ENCODE measurements around the gene TEK. TPM values are rescaled to one million over a fixed set of nuclear protein-coding genes. Genes with fewer than 3 reads are reported as not detected.

TEK gene
- total and polyA plus RNA-seq, 9 of the 15 experiments (the other 6 are each of a cell fraction or from before 2014, with no cell fraction given), result 0.03 to 0.13 (median 0.06) TPM

GRCh38 chr9:27189426-27189825 lies 80.4 kb downstream of the TEK start (continued):
- TF ChIP-seq ILK (tag; IDR thresholded peaks at IDR 0.05; ENCODE audit: borderline replicate concordance, low read depth) (no peak), RBM34 (IDR thresholded peaks at IDR 0.05; ENCODE audit: borderline replicate concordance, insufficient read depth, low read length) (no peak), JUN (IDR thresholded peaks at IDR 0.05; ENCODE audit: borderline replicate concordance, low read depth, low read length) (no peak), JUN (CRISPR knock-in tag; IDR thresholded peaks at IDR 0.05; ENCODE audit: borderline replicate concordance) (no peak), SP2 (IDR thresholded peaks at IDR 0.05; ENCODE audit: extremely low read depth, low read depth, low read length, poor library complexity, severe bottlenecking) (no peak)

- 0% methylated on average over 3 of the region's 10 CpGs for WGBS (ENCODE audit: insufficient coverage, low coverage, missing lambda C conversion rate)
- Histone ChIP-seq H3K27me3 (ENCODE audit: control insufficient read depth in 2 of 2, insufficient read depth in 2 of 2, low read length in 2 of 2) (no peaks in the 10 kb centered on the region), H4K20me1 (replicated peaks; ENCODE audit: control insufficient read depth, insufficient read depth, low read length) (no peaks in the 10 kb centered on the region), H2AFZ (ENCODE audit: low read depth, low read length) (no peak overlapping the region), H3K4me3 (no peak overlapping the region), H3K4me2 (ENCODE audit: insufficient read depth, low read length) (no peak overlapping the region), H3K9me1 (ENCODE audit: control insufficient read depth, insufficient read depth, low read length) (no peaks in the 10 kb centered on the region), H3K79me2 (ENCODE audit: control insufficient read depth, insufficient read depth, low read length) (no peaks in the 10 kb centered on the region), H3K9ac (ENCODE audit: insufficient read depth in 1 of 2, low read depth in 2 of 2, low read length in 2 of 2) (no peak overlapping the region), H3K36me3 (ENCODE audit: control insufficient read depth, insufficient read depth, low read length) (no peaks in the 10 kb centered on the region), H3K27ac (ENCODE audit: extremely low read depth, low read depth, low read length) (no peak overlapping the region), H3K4me1 (replicated peaks in 1 of 2; ENCODE audit: control insufficient read depth in 2 of 2, insufficient read depth in 2 of 2, low read length in 2 of 2) (no peaks in the 10 kb centered on the region), H3K9me3 (replicated peaks; ENCODE audit: control insufficient read depth, insufficient read depth, low read depth, low read length) (no peaks in the 10 kb centered on the region)
- no peak for DNase-seq (ENCODE audit: extremely low read depth in 1 of 4, low spot score in 3 of 4)
- POLR2A ChIA-PET, result no interaction called here
- no TSS peak for BruUV-seq (replicated peaks)
- in situ Hi-C loops (cut with MboI) (no loop called here), intact Hi-C loops (cut with micrococcal nuclease) (no loop called here)
- TF ChIP-seq ZNF134 (CRISPR knock-in tag; conservative IDR thresholded peaks at IDR 0.05), result no peak
- TF ChIP-seq MCM5 (IDR thresholded peaks at IDR 0.05; ENCODE audit: low read depth), result no peak
- no peak for TF ChIP-seq SMAD2 (IDR thresholded peaks at IDR 0.05; ENCODE audit: low read depth, low read length)
- TF ChIP-seq, protein P1, sequence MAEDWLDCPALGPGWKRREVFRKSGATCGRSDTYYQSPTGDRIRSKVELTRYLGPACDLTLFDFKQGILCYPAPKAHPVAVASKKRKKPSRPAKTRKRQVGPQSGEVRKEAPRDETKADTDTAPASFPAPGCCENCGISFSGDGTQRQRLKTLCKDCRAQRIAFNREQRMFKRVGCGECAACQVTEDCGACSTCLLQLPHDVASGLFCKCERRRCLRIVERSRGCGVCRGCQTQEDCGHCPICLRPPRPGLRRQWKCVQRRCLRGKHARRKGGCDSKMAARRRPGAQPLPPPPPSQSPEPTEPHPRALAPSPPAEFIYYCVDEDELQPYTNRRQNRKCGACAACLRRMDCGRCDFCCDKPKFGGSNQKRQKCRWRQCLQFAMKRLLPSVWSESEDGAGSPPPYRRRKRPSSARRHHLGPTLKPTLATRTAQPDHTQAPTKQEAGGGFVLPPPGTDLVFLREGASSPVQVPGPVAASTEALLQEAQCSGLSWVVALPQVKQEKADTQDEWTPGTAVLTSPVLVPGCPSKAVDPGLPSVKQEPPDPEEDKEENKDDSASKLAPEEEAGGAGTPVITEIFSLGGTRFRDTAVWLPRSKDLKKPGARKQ (CRISPR knock-in tag; IDR thresholded peaks at IDR 0.05), result no peak
- TF ChIP-seq RBM14 (IDR thresholded peaks at IDR 0.05; ENCODE audit: borderline replicate concordance, insufficient read depth, low read depth, low read length), result no peak
- no peak for TF ChIP-seq ZNF282 (CRISPR knock-in tag; IDR thresholded peaks at IDR 0.05)
- no peak for TF ChIP-seq ZNF41 (CRISPR knock-in tag; conservative IDR thresholded peaks at IDR 0.05)
- CTCF ChIA-PET (ENCODE audit: low intra/inter-chr PET ratio), result no interaction called here
- no peak for ATAC-seq
- FAIRE-seq, result no peak
Observed at GRCh38 chr9:27192291-27192960, 83.4 kb downstream of the TEK start.
